ENCODE results near the gene NEDD4L. TPM values are rescaled to one million over a fixed set of nuclear protein-coding genes. Genes with fewer than 3 reads are reported as not detected.

The NEDD4L gene
- polyA plus RNA-seq, 1 donor (not counting 4 experiments of a cell fraction or from before 2014, with no cell fraction given): 52.6 TPM

- H3K4me2 ChIP-seq (ENCODE audit: control insufficient read depth, extremely low read depth, insufficient read depth, low read depth, low read length): no peak overlapping the region
- no peak overlapping the region for H3K4me3 ChIP-seq (ENCODE audit: control insufficient read depth in 2 of 3, extremely low read depth in 1 of 3, insufficient read depth in 2 of 3, low read depth in 1 of 3, low read length in 3 of 3)
- no peaks in the 10 kb centered on the region for H3K79me2 ChIP-seq (ENCODE audit: control insufficient read depth, insufficient read depth, low read length)
- no peak overlapping the region for H3K27ac ChIP-seq (ENCODE audit: control insufficient read depth, insufficient read depth, low read length)
- no peaks in the 10 kb centered on the region for H3K9me3 ChIP-seq (ENCODE audit: control insufficient read depth, low read depth, low read length)
- no peak overlapping the region for H2AFZ ChIP-seq (ENCODE audit: control insufficient read depth, low read length)
- no peaks in the 10 kb centered on the region for H4K20me1 ChIP-seq (ENCODE audit: control insufficient read depth, extremely low read depth, insufficient read depth, low read length)
- H3K9me1 ChIP-seq (ENCODE audit: control insufficient read depth, extremely low read depth, insufficient read depth, low read length): no peaks in the 10 kb centered on the region
- FAIRE-seq (no peak), DNase-seq (ENCODE audit: low read depth, low spot score) (no peak)
- H3K36me3 ChIP-seq (ENCODE audit: control insufficient read depth in 2 of 2, extremely low read depth in 1 of 2, insufficient read depth in 2 of 2, low read length in 2 of 2): peaks cover 43 to 44% of the 10 kb centered on the region in 2 experiments
- H3K4me1 ChIP-seq (ENCODE audit: control insufficient read depth, extremely low read depth, insufficient read depth, low read length): peaks cover 4% of the 10 kb centered on the region
- no peak overlapping the region for H3K9ac ChIP-seq (ENCODE audit: control insufficient read depth, extremely low read depth, insufficient read depth, low read length)
- dilution Hi-C loops (cut with MboI; ENCODE audit: extremely low pct_ligation_motif_present, low sequenced_read_pairs): no loop called here
- H3K27me3 ChIP-seq (ENCODE audit: control insufficient read depth, extremely low read depth, insufficient read depth, low read length): no peaks in the 10 kb centered on the region
- no peak for TF ChIP-seq EZH2 (IDR thresholded peaks at IDR 0.05; ENCODE audit: low read length)
- no peak for TF ChIP-seq CTCF (optimal IDR thresholded peaks at IDR 0.05 in 1 of 3, IDR thresholded peaks at IDR 0.05 in 1 of 3, conservative IDR thresholded peaks at IDR 0.05 in 1 of 3; ENCODE audit: extremely low read depth in 1 of 3, insufficient read depth in 2 of 3, low read length in 3 of 3)
Observed at GRCh38 chr18:58367425-58368140, 323.6 kb downstream of the NEDD4L start.

GRCh38 chr18:58369616-58370015 lies 325.6 kb downstream of the NEDD4L start:
- Histone ChIP-seq H3K27ac (ENCODE audit: control insufficient read depth, insufficient read depth, low read length) (no peak overlapping the region), H3K79me2 (ENCODE audit: control insufficient read depth, insufficient read depth, low read length) (no peaks in the 10 kb centered on the region), H3K36me3 (ENCODE audit: control insufficient read depth in 2 of 2, extremely low read depth in 1 of 2, insufficient read depth in 2 of 2, low read length in 2 of 2) (peaks cover 53 to 55% of the 10 kb centered on the region in 2 experiments), H3K27me3 (ENCODE audit: control insufficient read depth, extremely low read depth, insufficient read depth, low read length) (no peaks in the 10 kb centered on the region), H3K9me1 (ENCODE audit: control insufficient read depth, extremely low read depth, insufficient read depth, low read length) (no peaks in the 10 kb centered on the region), H3K4me1 (ENCODE audit: control insufficient read depth, extremely low read depth, insufficient read depth, low read length) (no peaks in the 10 kb centered on the region), H4K20me1 (ENCODE audit: control insufficient read depth, extremely low read depth, insufficient read depth, low read length) (no peaks in the 10 kb centered on the region), H3K4me3 (ENCODE audit: control insufficient read depth in 2 of 3, extremely low read depth in 1 of 3, insufficient read depth in 2 of 3, low read depth in 1 of 3, low read length in 3 of 3) (no peak overlapping the region), H2AFZ (ENCODE audit: control insufficient read depth, low read length) (no peak overlapping the region), H3K9me3 (ENCODE audit: control insufficient read depth, low read depth, low read length) (no peaks in the 10 kb centered on the region), H3K9ac (ENCODE audit: control insufficient read depth, extremely low read depth, insufficient read depth, low read length) (no peak overlapping the region), H3K4me2 (ENCODE audit: control insufficient read depth, extremely low read depth, insufficient read depth, low read depth, low read length) (no peak overlapping the region)
- dilution Hi-C loops (cut with MboI; ENCODE audit: extremely low pct_ligation_motif_present, low sequenced_read_pairs): no loop called here
- no peak for FAIRE-seq
- TF ChIP-seq CTCF (optimal IDR thresholded peaks at IDR 0.05 in 1 of 3, IDR thresholded peaks at IDR 0.05 in 1 of 3, conservative IDR thresholded peaks at IDR 0.05 in 1 of 3; ENCODE audit: extremely low read depth in 1 of 3, insufficient read depth in 2 of 3, low read length in 3 of 3) (no peak), EZH2 (IDR thresholded peaks at IDR 0.05; ENCODE audit: low read length) (no peak)
- DNase-seq (ENCODE audit: low read depth, low spot score): no peak

Data from keratinocyte (primary cell).